Measurements from ENCODE around the gene COL21A1.

DNA sequence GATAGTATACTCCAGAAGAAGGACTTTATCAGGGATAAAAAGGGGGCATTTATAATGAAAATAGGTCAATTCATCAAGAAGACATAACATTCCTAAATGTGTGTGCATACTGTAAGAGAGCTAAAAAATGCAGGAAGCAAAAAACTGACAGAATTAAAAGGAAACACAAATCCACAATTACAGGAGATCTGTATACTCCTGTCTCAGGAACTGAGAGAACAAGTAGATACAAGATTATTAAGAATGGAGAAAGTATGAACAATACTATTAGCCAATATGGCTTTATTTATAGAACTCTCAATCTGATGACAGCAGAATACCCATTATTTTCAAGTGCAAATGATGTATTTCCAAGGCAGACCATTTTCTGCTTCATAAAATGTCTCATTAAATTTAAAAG, 204.3 kb downstream of the COL21A1 start:
- TF ChIP-seq, protein P1, sequence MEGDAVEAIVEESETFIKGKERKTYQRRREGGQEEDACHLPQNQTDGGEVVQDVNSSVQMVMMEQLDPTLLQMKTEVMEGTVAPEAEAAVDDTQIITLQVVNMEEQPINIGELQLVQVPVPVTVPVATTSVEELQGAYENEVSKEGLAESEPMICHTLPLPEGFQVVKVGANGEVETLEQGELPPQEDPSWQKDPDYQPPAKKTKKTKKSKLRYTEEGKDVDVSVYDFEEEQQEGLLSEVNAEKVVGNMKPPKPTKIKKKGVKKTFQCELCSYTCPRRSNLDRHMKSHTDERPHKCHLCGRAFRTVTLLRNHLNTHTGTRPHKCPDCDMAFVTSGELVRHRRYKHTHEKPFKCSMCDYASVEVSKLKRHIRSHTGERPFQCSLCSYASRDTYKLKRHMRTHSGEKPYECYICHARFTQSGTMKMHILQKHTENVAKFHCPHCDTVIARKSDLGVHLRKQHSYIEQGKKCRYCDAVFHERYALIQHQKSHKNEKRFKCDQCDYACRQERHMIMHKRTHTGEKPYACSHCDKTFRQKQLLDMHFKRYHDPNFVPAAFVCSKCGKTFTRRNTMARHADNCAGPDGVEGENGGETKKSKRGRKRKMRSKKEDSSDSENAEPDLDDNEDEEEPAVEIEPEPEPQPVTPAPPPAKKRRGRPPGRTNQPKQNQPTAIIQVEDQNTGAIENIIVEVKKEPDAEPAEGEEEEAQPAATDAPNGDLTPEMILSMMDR (conservative IDR thresholded peaks at IDR 0.05; ENCODE audit: low read depth, low read length), result no peak
- no peak for TF ChIP-seq RCOR1 (IDR thresholded peaks at IDR 0.05; ENCODE audit: insufficient replicate concordance, low read length)
- TF ChIP-seq POLR2A (IDR thresholded peaks at IDR 0.05; ENCODE audit: low read depth, low read length), result no peak
- TF ChIP-seq CEBPB (IDR thresholded peaks at IDR 0.05; ENCODE audit: low read depth, low read length), result no peak
- no peak for TF ChIP-seq SMC3 (IDR thresholded peaks at IDR 0.05; ENCODE audit: low read depth, low read length)
- TF ChIP-seq, protein P2, sequence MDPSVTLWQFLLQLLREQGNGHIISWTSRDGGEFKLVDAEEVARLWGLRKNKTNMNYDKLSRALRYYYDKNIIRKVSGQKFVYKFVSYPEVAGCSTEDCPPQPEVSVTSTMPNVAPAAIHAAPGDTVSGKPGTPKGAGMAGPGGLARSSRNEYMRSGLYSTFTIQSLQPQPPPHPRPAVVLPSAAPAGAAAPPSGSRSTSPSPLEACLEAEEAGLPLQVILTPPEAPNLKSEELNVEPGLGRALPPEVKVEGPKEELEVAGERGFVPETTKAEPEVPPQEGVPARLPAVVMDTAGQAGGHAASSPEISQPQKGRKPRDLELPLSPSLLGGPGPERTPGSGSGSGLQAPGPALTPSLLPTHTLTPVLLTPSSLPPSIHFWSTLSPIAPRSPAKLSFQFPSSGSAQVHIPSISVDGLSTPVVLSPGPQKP (IDR thresholded peaks at IDR 0.05; ENCODE audit: borderline replicate concordance, low read depth, low read length), result no peak
- no peak for TF ChIP-seq MAZ (IDR thresholded peaks at IDR 0.05; ENCODE audit: borderline replicate concordance, low read depth, low read length)
- TF ChIP-seq MXI1 (IDR thresholded peaks at IDR 0.05; ENCODE audit: borderline replicate concordance, low read depth, low read length), result no peak

All from IMR-90 (cell line).